GM19372 (cell line): Measurements from ENCODE around the gene FRYL.

ENCODE experiments used
- ATAC-seq: cut with Tn5 transposase; IDR thresholded peaks from one replicate; pipeline ENCODE4 v1.9.1; 2021; ENCODE audit warnings: mild to moderate bottlenecking, low read depth, moderate library complexity; ENCODE audit not compliant: unreplicated experiment

FRYL gene

DNA sequence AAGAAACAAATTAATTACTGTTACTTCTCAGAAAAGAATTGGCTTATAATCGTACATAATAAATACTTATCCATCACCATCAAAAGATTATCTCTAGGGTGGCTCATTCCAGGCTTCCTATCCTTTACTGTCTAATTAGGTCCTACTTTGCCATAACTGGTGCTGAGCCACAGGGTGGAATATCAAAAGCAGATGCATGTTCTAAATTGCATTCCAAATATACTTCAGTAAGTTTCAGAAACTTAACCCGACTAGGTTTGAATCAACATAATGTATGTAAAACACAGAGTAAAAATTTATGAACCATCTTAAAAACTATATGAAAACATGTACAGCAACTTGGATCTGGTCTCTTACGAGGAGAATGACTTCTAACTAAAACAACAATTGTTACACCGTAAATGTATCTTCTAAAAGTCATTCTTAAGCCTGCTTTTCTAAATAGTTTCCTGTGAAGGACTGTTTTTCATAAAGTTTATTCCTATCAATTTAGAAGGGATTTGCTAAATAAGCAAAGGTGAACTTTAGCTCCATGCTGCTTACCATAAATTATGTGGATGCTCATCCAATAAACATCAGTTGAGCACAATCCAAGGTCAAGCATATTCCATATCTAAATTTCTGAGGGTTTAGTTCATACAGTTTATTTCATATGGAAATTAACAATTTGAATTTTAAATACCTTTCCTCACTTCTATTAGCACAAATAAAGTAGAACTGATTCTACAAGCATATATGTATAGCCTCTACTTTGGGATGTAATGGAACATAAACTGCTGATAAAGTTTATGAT is 276.6 kb downstream of the FRYL start:
- no peak for ATAC-seq

DNA sequence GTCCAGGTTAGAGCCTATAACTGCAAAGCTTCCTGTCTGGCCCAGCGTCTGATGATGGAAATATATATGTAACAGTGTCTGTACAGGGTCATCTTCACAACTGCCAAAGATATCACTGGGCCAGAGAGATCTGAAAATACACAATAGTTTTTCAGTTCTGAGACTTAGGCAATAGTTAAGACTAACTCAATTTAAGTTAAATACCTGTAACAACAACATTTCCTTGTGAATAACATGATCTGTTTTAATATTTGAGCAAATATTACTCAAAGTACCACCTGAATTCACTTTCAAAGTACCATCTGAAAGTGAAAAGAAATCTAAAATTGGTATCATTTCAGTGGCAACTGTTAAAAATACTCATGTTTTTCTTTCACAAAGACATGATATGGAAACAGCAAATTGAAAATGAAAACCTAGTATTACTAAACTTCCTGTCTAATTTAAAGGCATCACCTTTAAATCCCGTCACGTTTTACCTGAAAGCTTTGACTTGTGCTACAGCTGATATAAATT is 280.5 kb downstream of the FRYL start:
- peak; percentile 79 for ATAC-seq

- ATAC-seq: no peak
Measured at GRCh38 chr4:48498895-48499294, 281.2 kb downstream of the FRYL start.

GRCh38 chr4:48495941-48496340 is 284.1 kb downstream of the FRYL start:
- no peak for ATAC-seq

DNA sequence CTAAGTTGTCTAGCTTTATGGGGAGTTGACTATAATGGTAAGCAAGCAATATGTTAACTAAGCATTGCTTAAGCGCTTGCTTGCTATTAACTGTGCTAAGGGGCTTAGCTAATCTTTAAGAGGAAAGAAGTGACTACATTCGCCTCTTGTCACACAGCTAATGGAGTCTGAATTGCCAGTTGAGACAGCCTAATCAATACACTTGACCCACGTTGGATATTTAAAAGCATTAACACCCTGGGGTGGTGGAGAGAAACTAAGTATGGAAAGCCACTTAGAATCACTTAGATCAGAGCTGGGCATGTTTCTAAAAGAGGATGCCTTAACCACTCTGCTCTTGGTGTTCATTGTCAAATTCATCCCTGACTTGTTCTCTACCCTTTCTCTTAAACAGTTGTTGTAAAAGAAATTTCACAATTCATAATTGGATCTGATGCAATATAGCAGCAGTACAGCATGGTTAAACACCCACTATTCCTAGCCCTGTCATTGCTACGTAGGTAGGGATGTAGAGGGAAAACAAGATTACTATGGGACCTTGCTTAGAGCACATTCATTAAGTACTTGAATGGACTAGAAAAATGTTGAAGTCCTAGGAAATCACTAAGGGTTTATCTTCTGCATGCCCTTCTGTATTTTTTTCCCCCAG is 286.5 kb downstream of the FRYL start:
- ATAC-seq: no peak

- ATAC-seq: no peak
Measured at GRCh38 chr4:48491514-48492176, 288.4 kb downstream of the FRYL start.

GRCh38 chr4:48490680-48491513 is 289.2 kb downstream of the FRYL start:
- no peak for ATAC-seq

- ATAC-seq: no peak
Measured at GRCh38 chr4:48490012-48490679, 289.9 kb downstream of the FRYL start, which contains the start of gene ZAR1. ZAR1 (plus strand) TSS chr4:48490252; CDS start chr4:48490292, 40 bp downstream.

DNA sequence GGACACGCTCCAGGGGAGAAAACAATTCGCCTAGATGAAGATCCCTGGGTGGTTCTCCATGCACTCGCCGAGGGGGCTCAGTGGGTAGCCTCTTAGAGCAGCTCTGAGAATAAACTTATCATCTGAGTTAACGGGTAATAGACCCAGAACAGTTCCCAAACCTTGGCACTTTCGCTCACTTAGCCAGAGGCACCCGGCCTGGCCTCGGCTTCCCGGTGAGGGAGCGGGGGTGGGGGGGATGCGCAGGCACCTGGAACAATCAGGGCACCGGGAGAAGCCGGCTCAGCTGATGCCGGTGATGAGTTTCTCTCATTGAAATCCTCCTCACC is 290.4 kb downstream of the FRYL start:
- no peak for ATAC-seq

GRCh38 chr4:48484494-48485168 is 295.4 kb downstream of the FRYL start:
- no peak for ATAC-seq

- ATAC-seq: no peak
Measured at GRCh38 chr4:48483777-48484493, 296.1 kb downstream of the FRYL start.

GRCh38 chr4:48483006-48483776 is 296.9 kb downstream of the FRYL start, which contains the start of gene SLC10A4:
SLC10A4 (plus strand) TSS chr4:48483343; CDS start chr4:48483562, 219 bp downstream.
- ATAC-seq: no peak

DNA sequence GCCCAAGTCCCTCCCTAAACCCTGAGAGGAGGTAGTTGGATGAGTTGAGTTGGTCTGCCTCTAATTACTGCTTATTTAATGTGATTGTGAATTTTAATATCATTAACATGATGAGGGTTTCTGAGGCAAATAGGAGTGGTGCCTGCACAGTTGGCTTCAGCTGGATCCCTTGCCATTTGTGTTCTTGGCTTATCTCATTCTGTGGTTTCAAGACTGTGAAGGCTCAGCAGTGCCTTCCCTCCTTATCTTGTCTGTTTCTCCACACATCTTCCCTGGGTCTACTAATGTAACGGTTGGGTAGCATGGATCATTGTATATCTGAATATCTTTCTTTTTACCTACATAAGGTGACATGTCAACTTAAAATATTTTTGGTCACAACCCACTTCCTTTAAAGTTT is 298.5 kb downstream of the FRYL start:
- no peak for ATAC-seq

- ATAC-seq: no peak
Measured at GRCh38 chr4:48478273-48478672, 301.8 kb downstream of the FRYL start.

DNA sequence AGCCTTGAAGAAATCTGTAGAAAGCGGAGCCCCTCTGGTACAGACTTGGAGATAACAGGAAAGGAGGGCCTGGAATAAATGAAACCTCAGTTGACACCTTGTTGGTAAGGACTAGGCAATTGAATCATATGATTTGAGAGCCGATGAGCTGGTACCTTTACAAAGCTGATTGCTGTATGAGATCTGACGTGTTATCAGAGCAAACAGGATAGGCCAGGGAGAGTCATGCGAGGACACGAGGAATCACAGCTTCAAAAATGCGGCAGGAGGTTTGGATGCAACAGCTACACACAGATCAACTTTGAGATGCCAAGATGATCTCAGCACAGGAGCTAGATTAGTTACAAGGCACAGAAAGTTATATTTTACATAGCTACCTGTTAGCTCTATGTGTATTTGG is 304.3 kb downstream of the FRYL start:
- ATAC-seq: no peak

GRCh38 chr4:48472794-48473193 is 307.3 kb downstream of the FRYL start:
- no peak for ATAC-seq

DNA sequence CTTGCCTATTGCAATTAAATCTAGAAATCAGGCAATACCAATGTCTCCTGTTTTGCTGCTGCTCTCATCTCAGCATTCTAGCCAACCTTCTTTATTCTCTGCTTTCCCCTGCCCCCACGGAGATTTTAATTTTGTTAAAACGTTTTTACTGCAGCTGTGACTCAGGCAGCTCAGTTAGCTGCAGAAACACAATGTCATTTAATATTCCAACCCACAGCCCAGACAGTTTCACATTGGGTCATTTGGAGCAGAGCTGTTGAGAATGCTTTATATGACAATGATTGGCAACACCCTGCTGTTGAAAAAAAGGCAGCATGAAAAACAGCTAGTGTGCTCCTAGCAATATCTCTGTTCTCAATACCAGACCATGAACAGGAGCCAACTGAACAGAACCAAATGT is 309.5 kb downstream of the FRYL start:
- no peak for ATAC-seq

- no peak for ATAC-seq
Measured at GRCh38 chr4:48470137-48470536, 309.9 kb downstream of the FRYL start.
